Activated T-cell treated with anti-CD3 and anti-CD28 coated beads, Interleukin-2, amount 50 U/mL, for 72 hours (primary cell): ENCODE measurements around the gene BEST4. TPM values are rescaled to one million over a fixed set of nuclear protein-coding genes. Genes with fewer than 3 reads are reported as not detected.
A peak's percentile ranks its signal among the peaks of the same experiment; 100 is the strongest.

ENCODE experiments used
- ATAC-seq, 2 donors: fragments of 150-1000 bp; cut with Tn5 transposase; replicated peaks in 1 of 2; 2 replicates each; pipeline ENCODE4 v1.10.0; 2021; ENCODE audit warnings: moderate library complexity in 2 of 2, mild to moderate bottlenecking in 1 of 2
- DNase-seq, 2 donors: peaks; one replicate each; pipeline ENCODE4 v3.0.0; 2021 to 2022; ENCODE audit warnings: mixed read lengths in 1 of 2
- H3K27ac Mint-ChIP-seq: one replicate; pipeline ENCODE4 v1.8.0; 2022; ENCODE audit warnings: mild to moderate bottlenecking, moderate library complexity, mixed read lengths
- H3K27me3 Mint-ChIP-seq: one replicate; pipeline ENCODE4 v1.8.0; 2022; ENCODE audit warnings: low read depth, mixed read lengths
- H3K36me3 Mint-ChIP-seq, 2 donors: one replicate each; pipeline ENCODE4 v1.8.0; 2022; ENCODE audit warnings: mixed read lengths in 2 of 2, mild to moderate bottlenecking in 1 of 2; ENCODE audit not compliant: insufficient read depth in 2 of 2
- H3K4me1 Mint-ChIP-seq: one replicate; pipeline ENCODE4 v1.8.0; 2022; ENCODE audit warnings: low read depth, mixed read lengths
- H3K4me3 Mint-ChIP-seq, 2 donors: one replicate each; pipeline ENCODE4 v1.8.0; 2022; ENCODE audit warnings: mild to moderate bottlenecking in 2 of 2, mixed read lengths in 2 of 2, moderate library complexity in 2 of 2
- H3K9me3 Mint-ChIP-seq, 2 donors: one replicate each; pipeline ENCODE4 v1.8.0; 2022; ENCODE audit warnings: mixed read lengths in 2 of 2
- total RNA-seq, 2 donors: library from RNA; stranded (reverse); gene quantifications; one replicate each; pipeline ENCODE4 v1.2.3, GENCODE V29; 2022

The BEST4 gene
- total RNA-seq, 2 donors from 2014 or later = 2.5 to 2.6 TPM

- Mint-ChIP-seq H3K4me3 (peak overlapping the region; percentile 75 to 81), H3K27ac (peak overlapping the region; percentile 52), H3K36me3 (peaks cover 2 to 11% of the 10 kb centered on the region in 2 donors), H3K9me3 (no peaks in the 10 kb centered on the region), H3K27me3 (no peaks in the 10 kb centered on the region), H3K4me1 (peaks cover 36% of the 10 kb centered on the region)
- DNase-seq (no peak), ATAC-seq (no peak)
Observed at GRCh38 chr1:44785501-44786137, 2.4 kb downstream of the BEST4 start.

DNA sequence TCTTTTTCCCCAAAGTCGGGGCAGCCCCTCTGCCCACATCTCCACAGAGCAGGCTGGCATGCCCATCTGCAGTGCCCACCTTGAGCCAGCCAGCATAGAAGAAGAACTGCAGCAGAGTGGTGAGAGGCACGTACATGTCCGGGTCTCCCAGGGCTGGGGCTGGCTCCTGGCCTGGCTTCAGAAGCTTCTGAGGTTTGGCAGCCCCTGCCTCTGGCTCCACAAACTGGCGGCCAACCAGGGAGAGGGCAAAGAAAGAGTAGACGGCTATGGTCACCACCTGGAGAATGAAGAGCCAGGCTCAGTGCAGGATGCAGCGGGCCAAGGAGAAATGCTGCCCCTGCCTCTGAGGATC lies 3.0 kb downstream of the BEST4 start:
- peak in 1 of 2 donors; percentile 1 for ATAC-seq
- Mint-ChIP-seq H3K27me3 (no peaks in the 10 kb centered on the region), H3K4me1 (peaks cover 36% of the 10 kb centered on the region), H3K4me3 (peak overlapping the region; percentile 75 to 81), H3K27ac (peak overlapping the region; percentile 58), H3K36me3 (peaks cover 6 to 17% of the 10 kb centered on the region in 2 donors), H3K9me3 (no peaks in the 10 kb centered on the region)
- DNase-seq = no peak

- DNase-seq (peak; percentile 40 to 56), ATAC-seq (peak; percentile 28 to 47)
- peak overlapping the region; percentile 75 to 81 for H3K4me3 Mint-ChIP-seq
- peaks cover 38% of the 10 kb centered on the region for H3K4me1 Mint-ChIP-seq
- H3K27ac Mint-ChIP-seq = peak overlapping the region; percentile 58
- peaks cover 6 to 21% of the 10 kb centered on the region in 2 donors for H3K36me3 Mint-ChIP-seq
- H3K9me3 Mint-ChIP-seq = no peaks in the 10 kb centered on the region
- H3K27me3 Mint-ChIP-seq = no peaks in the 10 kb centered on the region
Observed at GRCh38 chr1:44784094-44785028, 3.6 kb downstream of the BEST4 start.

DNA sequence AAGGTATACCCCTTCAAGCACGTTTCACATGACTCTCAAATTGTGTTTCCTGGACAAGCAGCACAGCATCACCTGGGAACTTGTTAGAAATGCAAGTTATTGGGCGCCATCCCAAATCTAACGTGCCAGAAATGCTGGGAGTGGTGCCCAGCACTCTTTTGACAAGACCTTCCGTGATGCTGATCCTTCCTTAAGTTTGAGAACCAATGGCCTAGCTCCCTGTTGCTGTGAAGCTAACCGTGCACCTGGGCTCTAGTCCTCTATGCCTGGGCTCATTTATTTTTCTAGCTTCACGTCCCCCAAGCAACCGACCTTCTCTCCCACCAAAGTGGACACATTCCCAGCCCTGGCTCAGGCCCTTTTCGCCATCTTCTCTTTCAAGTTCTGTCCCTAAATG lies 4.3 kb downstream of the BEST4 start:
- Mint-ChIP-seq H3K4me3 (peak overlapping the region; percentile 63 to 75), H3K27ac (peak overlapping the region; percentile 32), H3K9me3 (no peaks in the 10 kb centered on the region), H3K4me1 (peaks cover 45% of the 10 kb centered on the region), H3K36me3 (peaks cover 10 to 28% of the 10 kb centered on the region in 2 donors), H3K27me3 (no peaks in the 10 kb centered on the region)
- DNase-seq = no peak
- ATAC-seq = no peak

- Mint-ChIP-seq H3K27me3 (no peaks in the 10 kb centered on the region), H3K9me3 (no peaks in the 10 kb centered on the region), H3K36me3 (peaks cover 28 to 52% of the 10 kb centered on the region in 2 donors), H3K4me3 (no peak overlapping the region), H3K4me1 (peaks cover 61% of the 10 kb centered on the region), H3K27ac (no peak overlapping the region)
- ATAC-seq = no peak
- no peak for DNase-seq
Observed at GRCh38 chr1:44780583-44781121, 7.3 kb downstream of the BEST4 start.

DNA sequence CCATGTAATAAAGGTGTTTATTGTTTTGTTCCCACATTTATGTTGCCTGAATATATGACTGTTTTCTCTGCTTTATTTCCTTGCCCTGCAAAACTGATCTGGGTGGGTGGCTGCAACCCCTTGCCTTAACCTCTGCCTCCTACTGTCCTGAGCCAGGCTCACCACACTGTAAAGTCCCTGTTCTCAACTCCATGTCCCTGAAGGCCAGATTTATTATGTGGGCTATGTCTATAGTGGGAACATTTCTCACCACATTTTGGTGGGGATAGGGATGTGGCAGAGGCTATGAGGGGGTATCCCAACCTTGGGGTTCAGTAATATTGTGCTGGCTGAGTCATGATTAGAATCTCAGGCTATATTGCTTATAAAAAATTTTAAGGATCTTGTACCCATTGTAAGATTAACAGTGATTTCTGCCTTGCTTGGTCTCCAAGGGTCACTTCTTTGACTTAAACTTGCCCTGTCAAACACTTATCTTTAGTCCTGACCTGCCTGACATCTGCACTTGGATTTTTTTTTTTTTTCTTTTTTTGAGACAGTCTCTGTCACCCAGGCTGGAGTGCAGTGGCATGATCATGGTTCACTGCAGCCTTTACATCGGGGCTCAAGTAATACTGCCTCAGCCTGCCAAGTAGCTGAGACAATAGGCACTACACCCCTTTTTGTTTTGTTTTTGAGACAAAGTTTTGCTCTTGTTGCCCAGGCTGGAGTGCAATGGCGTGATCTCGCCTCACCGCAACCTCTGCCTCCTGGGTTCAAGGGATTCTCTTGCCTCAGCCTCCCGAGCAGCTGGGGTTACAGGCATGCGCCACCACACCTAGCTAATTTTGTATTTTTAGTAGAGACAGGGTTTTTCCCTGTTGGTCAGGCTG lies 9.0 kb downstream of the BEST4 start:
- no peaks in the 10 kb centered on the region for H3K9me3 Mint-ChIP-seq
- no peaks in the 10 kb centered on the region for H3K27me3 Mint-ChIP-seq
- peak overlapping the region; percentile 72 for H3K27ac Mint-ChIP-seq
- no peak for DNase-seq
- peaks cover 33 to 58% of the 10 kb centered on the region in 2 donors for H3K36me3 Mint-ChIP-seq
- H3K4me1 Mint-ChIP-seq = peaks cover 59% of the 10 kb centered on the region
- ATAC-seq = no peak
- peak overlapping the region; percentile 66 to 97 for H3K4me3 Mint-ChIP-seq

- Mint-ChIP-seq H3K27me3 (no peaks in the 10 kb centered on the region), H3K4me1 (peaks cover 54% of the 10 kb centered on the region), H3K4me3 (peak overlapping the region; percentile 92 to 97), H3K36me3 (peaks cover 34 to 60% of the 10 kb centered on the region in 2 donors), H3K27ac (peak overlapping the region; percentile 81), H3K9me3 (no peaks in the 10 kb centered on the region)
- ATAC-seq = no peak
- no peak for DNase-seq
Observed at GRCh38 chr1:44777969-44778635, 9.9 kb downstream of the BEST4 start.

DNA sequence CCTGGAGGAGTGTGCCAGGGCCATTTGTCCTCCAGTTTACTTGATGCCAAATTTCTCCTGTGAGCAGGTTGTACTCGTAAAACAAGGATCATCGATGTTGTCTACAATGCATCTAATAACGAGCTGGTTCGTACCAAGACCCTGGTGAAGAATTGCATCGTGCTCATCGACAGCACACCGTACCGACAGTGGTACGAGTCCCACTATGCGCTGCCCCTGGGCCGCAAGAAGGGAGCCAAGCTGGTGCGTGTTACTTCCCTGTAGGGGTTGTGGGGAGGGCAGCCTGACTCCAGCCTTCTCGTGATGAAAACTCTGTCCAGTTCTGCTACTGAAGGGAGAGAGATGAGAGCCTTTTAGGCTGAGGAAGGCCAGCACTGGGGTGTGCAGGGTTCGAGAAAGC lies 10.4 kb downstream of the BEST4 start:
- H3K4me1 Mint-ChIP-seq = peaks cover 50% of the 10 kb centered on the region
- no peaks in the 10 kb centered on the region for H3K27me3 Mint-ChIP-seq
- H3K9me3 Mint-ChIP-seq = no peaks in the 10 kb centered on the region
- DNase-seq = no peak
- peak overlapping the region; percentile 81 for H3K27ac Mint-ChIP-seq
- peak overlapping the region; percentile 92 to 97 for H3K4me3 Mint-ChIP-seq
- peaks cover 34 to 60% of the 10 kb centered on the region in 2 donors for H3K36me3 Mint-ChIP-seq
- no peak for ATAC-seq

GRCh38 chr1:44776730-44777068 lies 11.3 kb downstream of the BEST4 start:
- peaks cover 50% of the 10 kb centered on the region for H3K4me1 Mint-ChIP-seq
- DNase-seq (no peak), ATAC-seq (no peak)
- H3K9me3 Mint-ChIP-seq = no peaks in the 10 kb centered on the region
- no peaks in the 10 kb centered on the region for H3K27me3 Mint-ChIP-seq
- H3K36me3 Mint-ChIP-seq = peaks cover 34 to 54% of the 10 kb centered on the region in 2 donors
- peak overlapping the region; percentile 96 for H3K27ac Mint-ChIP-seq
- peak overlapping the region; percentile 92 to 97 for H3K4me3 Mint-ChIP-seq

DNA sequence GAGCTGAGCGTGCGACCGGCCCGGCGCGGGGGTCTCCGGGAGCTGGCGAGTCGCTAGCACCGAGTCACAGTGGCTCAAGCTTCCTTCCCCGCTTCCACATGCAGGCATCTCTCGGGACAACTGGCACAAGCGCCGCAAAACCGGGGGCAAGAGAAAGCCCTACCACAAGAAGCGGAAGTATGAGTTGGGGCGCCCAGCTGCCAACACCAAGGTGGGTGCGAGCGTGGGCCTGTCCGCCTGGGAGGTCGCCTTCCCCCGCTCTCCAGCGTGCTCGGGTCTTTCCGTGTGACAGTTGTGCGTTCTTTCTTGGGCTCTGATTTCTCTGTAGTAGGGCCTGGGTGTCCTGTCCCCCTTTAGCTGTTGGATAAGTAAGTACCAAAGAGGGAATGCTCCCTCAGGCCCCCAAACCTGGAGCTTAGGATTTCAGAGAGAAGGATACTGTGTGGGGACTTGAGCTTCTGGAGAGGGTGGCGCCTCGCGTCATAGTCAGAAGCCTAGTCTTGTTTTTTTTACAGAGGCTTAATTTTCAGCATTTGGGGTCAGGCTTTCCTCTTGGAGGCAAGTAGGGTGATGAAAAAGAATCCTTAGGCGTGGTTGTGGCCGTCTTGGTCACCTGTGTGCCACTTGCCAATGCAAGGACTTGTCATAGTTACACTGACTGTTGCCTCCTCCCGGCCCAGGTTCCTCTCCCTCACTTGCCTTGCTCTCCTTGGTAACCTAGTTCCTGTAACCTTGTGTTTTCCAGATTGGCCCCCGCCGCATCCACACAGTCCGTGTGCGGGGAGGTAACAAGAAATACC lies 11.8 kb downstream of the BEST4 start:
- peak; percentile 12 to 26 for ATAC-seq
- peak overlapping the region; percentile 96 for H3K27ac Mint-ChIP-seq
- H3K4me1 Mint-ChIP-seq = peaks cover 50% of the 10 kb centered on the region
- H3K27me3 Mint-ChIP-seq = no peaks in the 10 kb centered on the region
- peaks cover 32 to 48% of the 10 kb centered on the region in 2 donors for H3K36me3 Mint-ChIP-seq
- DNase-seq = peak; percentile 32 to 47
- H3K4me3 Mint-ChIP-seq = peak overlapping the region; percentile 92 to 97
- no peaks in the 10 kb centered on the region for H3K9me3 Mint-ChIP-seq

DNA sequence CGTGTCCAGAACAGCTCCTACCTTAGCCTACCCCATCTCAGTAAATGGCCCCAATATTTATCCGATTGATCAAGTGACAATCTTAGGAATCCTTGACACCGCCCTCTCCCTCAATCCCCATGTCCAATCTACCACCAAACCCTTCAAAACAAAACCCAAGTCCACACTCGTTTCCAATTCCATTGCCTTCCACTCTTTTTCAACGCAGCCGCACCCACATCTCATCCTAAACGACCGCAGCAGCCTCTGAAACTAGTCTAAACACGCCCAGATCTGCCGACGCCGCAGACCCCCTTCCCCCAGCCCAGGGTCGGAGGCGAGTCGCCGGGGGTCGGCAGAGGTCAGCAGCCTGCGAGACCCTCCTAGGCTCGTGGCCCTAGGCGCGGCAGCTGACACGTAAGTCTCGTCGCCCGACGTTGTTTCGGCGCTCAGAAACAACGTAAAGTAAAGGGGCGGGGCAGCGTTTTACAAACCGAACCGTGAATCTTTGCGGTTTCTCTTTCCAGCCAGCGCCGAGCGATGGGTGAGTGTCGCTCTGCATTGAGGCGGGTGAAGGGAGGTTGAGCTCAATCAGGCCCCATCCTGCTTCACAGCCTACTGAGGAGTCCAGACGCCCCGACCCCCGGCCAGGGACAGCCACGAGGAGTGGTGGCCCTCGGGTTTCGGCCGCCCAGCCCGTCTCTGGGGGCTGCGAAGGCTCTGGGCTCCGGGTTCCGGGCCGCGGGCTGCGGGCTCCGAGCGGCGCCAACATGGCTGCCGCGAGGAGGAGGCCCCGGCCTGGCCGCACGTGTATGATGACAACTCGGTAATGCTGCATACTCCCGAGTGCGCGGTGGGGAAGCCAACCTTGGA lies 12.7 kb downstream of the BEST4 start, which contains the start of gene RPS8:
TSS of gene RPS8 (plus strand) at position 463 of the 852 bp plus-strand sequence. CDS start at position 520, 57 bp downstream.
- Mint-ChIP-seq H3K27me3 (no peaks in the 10 kb centered on the region), H3K4me1 (peaks cover 50% of the 10 kb centered on the region), H3K9me3 (no peaks in the 10 kb centered on the region), H3K4me3 (peak within 1 kb of the TSS; percentile 92 to 97), H3K27ac (peak within 1 kb of the TSS; percentile 98), H3K36me3 (peaks cover 29 to 45% of the 10 kb centered on the region in 2 donors)
- DNase-seq (peak; percentile 89 to 90), ATAC-seq (peak; percentile 86 to 88)
